ENCODE measurements around the gene MX2. TPM values are rescaled to one million over a fixed set of nuclear protein-coding genes. Genes with fewer than 3 reads are reported as not detected.

MX2 gene
- total and polyA plus RNA-seq, 9 of the 15 experiments (the other 6 are each of a cell fraction or from before 2014, with no cell fraction given): 0.10 to 0.95 (median 0.47) TPM; not detected in 1

DNA sequence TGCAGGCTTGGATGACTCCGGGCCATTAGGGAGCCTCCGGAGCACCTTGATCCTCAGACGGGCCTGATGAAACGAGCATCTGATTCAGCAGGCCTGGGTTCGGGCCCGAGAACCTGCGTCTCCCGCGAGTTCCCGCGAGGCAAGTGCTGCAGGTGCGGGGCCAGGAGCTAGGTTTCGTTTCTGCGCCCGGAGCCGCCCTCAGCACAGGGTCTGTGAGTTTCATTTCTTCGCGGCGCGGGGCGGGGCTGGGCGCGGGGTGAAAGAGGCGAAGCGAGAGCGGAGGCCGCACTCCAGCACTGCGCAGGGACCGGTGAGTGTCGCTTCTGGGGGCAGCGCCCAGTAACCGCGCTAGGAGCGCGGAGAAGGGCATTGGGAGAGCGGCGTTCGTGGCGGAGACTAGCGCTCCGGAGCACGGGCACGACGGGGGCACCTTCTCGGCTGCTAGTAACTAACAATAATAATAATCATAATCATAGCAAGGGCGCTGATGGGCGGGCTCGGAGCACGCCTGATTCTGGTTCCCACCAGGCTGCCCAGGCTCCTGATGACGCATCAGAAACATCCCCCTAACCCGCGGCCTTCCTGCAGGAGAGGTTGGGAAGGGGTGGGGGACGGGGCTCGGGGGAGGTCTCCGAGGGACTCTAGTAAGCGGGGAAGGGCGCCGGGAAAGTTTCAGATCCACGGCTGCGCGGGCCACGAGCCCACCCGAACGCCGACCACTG lies 64.3 kb downstream of the MX2 start, which contains the start of gene MX1:
Gene MX1 (plus strand): TSS at position 286 of the 722 bp plus-strand sequence. CDS start 5,832 bp downstream, outside the sequence.
- intact Hi-C loops (cut with micrococcal nuclease) (no loop called here), in situ Hi-C loops (cut with MboI) (no loop called here)
- DNase-seq (ENCODE audit: extremely low read depth in 1 of 4, low spot score in 3 of 4) (no peak), FAIRE-seq (no peak), ATAC-seq (0 out of 3 replicates have a peak, but pooled peaks have one; percentile 40)
- ChIA-PET POLR2A (no interaction called here), CTCF (ENCODE audit: low intra/inter-chr PET ratio) (no interaction called here)
- H3K27me3 ChIP-seq (ENCODE audit: control insufficient read depth in 2 of 2, insufficient read depth in 2 of 2, low read length in 2 of 2): peaks cover 22 to 51% of the 10 kb centered on the region in 2 experiments; a peak in 4 of 5 replicates
- 9% methylated on average over 48 of the region's 65 CpGs for WGBS (ENCODE audit: insufficient coverage, low coverage, missing lambda C conversion rate)
- no peaks in the 10 kb centered on the region for H3K9me1 ChIP-seq (ENCODE audit: control insufficient read depth, insufficient read depth, low read length)
- no TSS peak for BruUV-seq (replicated peaks)
- no peak within 1 kb of the TSS for H2AFZ ChIP-seq (ENCODE audit: low read depth, low read length)
- no peaks in the 10 kb centered on the region for H3K36me3 ChIP-seq (ENCODE audit: control insufficient read depth, insufficient read depth, low read length)
- H3K4me1 ChIP-seq (replicated peaks in 1 of 2; ENCODE audit: control insufficient read depth in 2 of 2, insufficient read depth in 2 of 2, low read length in 2 of 2): peaks cover 0 to 5% of the 10 kb centered on the region in 2 experiments; a peak in 2 of 5 replicates
- H3K4me2 ChIP-seq (ENCODE audit: insufficient read depth, low read length): no peak within 1 kb of the TSS
- H3K79me2 ChIP-seq (ENCODE audit: control insufficient read depth, insufficient read depth, low read length): no peaks in the 10 kb centered on the region
- no peaks in the 10 kb centered on the region for H4K20me1 ChIP-seq (replicated peaks; ENCODE audit: control insufficient read depth, insufficient read depth, low read length)
- no peak within 1 kb of the TSS for H3K4me3 ChIP-seq
- no peaks in the 10 kb centered on the region for H3K9me3 ChIP-seq (replicated peaks; ENCODE audit: control insufficient read depth, insufficient read depth, low read depth, low read length)
- H3K9ac ChIP-seq (ENCODE audit: insufficient read depth in 1 of 2, low read depth in 2 of 2, low read length in 2 of 2): no peak within 1 kb of the TSS
- no peak within 1 kb of the TSS for H3K27ac ChIP-seq (ENCODE audit: extremely low read depth, low read depth, low read length)
- TF ChIP-seq SMAD2 (IDR thresholded peaks at IDR 0.05; ENCODE audit: low read depth, low read length) (no peak), ZNF140 (CRISPR knock-in tag; IDR thresholded peaks at IDR 0.05) (no peak), ZBTB17 (CRISPR knock-in tag; IDR thresholded peaks at IDR 0.05) (no peak), ERF (CRISPR knock-in tag; IDR thresholded peaks at IDR 0.05) (no peak), ZNF695 (CRISPR knock-in tag; IDR thresholded peaks at IDR 0.05) (no peak), FUS (optimal IDR thresholded peaks at IDR 0.05; ENCODE audit: low read depth, low read length) (no peak), TEAD1 (CRISPR knock-in tag; IDR thresholded peaks at IDR 0.05) (no peak), JUNB (CRISPR knock-in tag; conservative IDR thresholded peaks at IDR 0.05) (no peak), ZZZ3 (IDR thresholded peaks at IDR 0.05) (no peak), MYBL2 (IDR thresholded peaks at IDR 0.05; ENCODE audit: low read depth) (no peak), MYBL2 (CRISPR knock-in tag; IDR thresholded peaks at IDR 0.05; ENCODE audit: borderline replicate concordance) (no peak), ZNF77 (CRISPR knock-in tag; IDR thresholded peaks at IDR 0.05) (no peak), ZBTB26 (CRISPR knock-in tag; IDR thresholded peaks at IDR 0.05) (no peak), CBX2 (IDR thresholded peaks at IDR 0.05; ENCODE audit: insufficient read depth, low read length, poor library complexity, severe bottlenecking) (no peak), MCM5 (IDR thresholded peaks at IDR 0.05; ENCODE audit: low read depth) (no peak), NBN (IDR thresholded peaks at IDR 0.05; ENCODE audit: low read depth) (no peak), HMGXB4 (CRISPR knock-in tag; IDR thresholded peaks at IDR 0.05) (no peak), NKRF (IDR thresholded peaks at IDR 0.05; ENCODE audit: borderline replicate concordance) (no peak), RBBP5 (IDR thresholded peaks at IDR 0.05; ENCODE audit: borderline replicate concordance, insufficient read depth, low read length, poor library complexity, severe bottlenecking) (no peak)

Data from K562 (cell line).